GM15510 (cell line): Measurements from ENCODE around the gene PRKG2.

Experiments used
- POLR2A ChIP-seq: IDR thresholded peaks from 3 replicates; pipeline ENCODE4 v1.6.1; 2011; ENCODE audit warnings: borderline replicate concordance; ENCODE audit not compliant: insufficient read length; ENCODE audit errors: extremely low read depth

Gene PRKG2

GRCh38 chr4:81225252-81225651, 10.2 kb upstream of the PRKG2 start:
- no peak for TF ChIP-seq POLR2A

GRCh38 chr4:81221303-81222081, 6.5 kb upstream of the PRKG2 start:
- TF ChIP-seq POLR2A: no peak

- TF ChIP-seq POLR2A: no peak
These were observed 5.2 kb upstream of the PRKG2 start for GRCh38 chr4:81220271-81220670.

- no peak for TF ChIP-seq POLR2A
These were observed 3.2 kb upstream of the PRKG2 start for GRCh38 chr4:81218206-81218605.

GRCh38 chr4:81217779-81218178, 2.8 kb upstream of the PRKG2 start:
- TF ChIP-seq POLR2A: no peak

GRCh38 chr4:81215931-81216330, 909 bp upstream of the PRKG2 start:
- TF ChIP-seq POLR2A: no peak

- TF ChIP-seq POLR2A: no peak
These were observed 710 bp downstream of the PRKG2 start for GRCh38 chr4:81214144-81214880.

- no peak for TF ChIP-seq POLR2A
These were observed 1.4 kb downstream of the PRKG2 start for GRCh38 chr4:81213671-81214070.

- TF ChIP-seq POLR2A: no peak
These were observed 3.1 kb downstream of the PRKG2 start for GRCh38 chr4:81211956-81212355.

GRCh38 chr4:81207828-81208227, 7.2 kb downstream of the PRKG2 start:
- TF ChIP-seq POLR2A: no peak

- no peak for TF ChIP-seq POLR2A
These were observed 9.7 kb downstream of the PRKG2 start for GRCh38 chr4:81205302-81205701.

GRCh38 chr4:81204571-81204970, 10.5 kb downstream of the PRKG2 start:
- TF ChIP-seq POLR2A: no peak

- no peak for TF ChIP-seq POLR2A
These were observed 15.2 kb downstream of the PRKG2 start for GRCh38 chr4:81199831-81200230.

GRCh38 chr4:81198609-81199008, 16.4 kb downstream of the PRKG2 start:
- TF ChIP-seq POLR2A: no peak

GRCh38 chr4:81197864-81198524, 17.0 kb downstream of the PRKG2 start:
- TF ChIP-seq POLR2A: no peak
